ENCODE measurements around the gene MANSC4.
A peak's percentile ranks its signal among the peaks of the same experiment; 100 is the strongest.

The MANSC4 gene

GRCh38 chr12:27779920-27780611 is at the start of gene MANSC4, which contains the start of gene KLHL42:
Gene MANSC4, minus strand, starts transcription at chr12:27780236. Its CDS starts 8,960 bp downstream, at chr12:27771276.
Gene KLHL42, plus strand, starts transcription at chr12:27780233. Its CDS starts 98 bp downstream, at chr12:27780331.
- DNase-seq (ENCODE audit: low spot score) = peak; percentile 64

DNA sequence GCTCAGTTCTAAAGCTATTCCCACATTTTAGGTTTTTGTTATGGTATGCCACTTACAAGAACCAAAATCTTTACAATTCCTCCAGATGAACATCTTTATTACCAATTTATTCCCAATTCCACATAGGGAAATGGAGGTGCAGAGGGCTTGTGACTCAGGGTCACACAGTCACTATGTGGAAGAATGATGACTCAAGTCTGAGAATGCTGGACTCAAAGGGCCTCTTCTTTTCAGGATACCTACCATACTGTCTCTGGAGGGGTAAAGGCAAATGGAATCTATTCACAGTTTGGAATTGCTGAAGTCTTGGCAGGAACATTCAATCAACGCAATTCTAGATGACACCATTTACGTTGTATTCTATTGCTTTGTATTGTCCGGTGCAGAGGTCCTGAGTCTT is 48.2 kb upstream of the MANSC4 start:
- no peak for DNase-seq (ENCODE audit: low spot score)

DNA sequence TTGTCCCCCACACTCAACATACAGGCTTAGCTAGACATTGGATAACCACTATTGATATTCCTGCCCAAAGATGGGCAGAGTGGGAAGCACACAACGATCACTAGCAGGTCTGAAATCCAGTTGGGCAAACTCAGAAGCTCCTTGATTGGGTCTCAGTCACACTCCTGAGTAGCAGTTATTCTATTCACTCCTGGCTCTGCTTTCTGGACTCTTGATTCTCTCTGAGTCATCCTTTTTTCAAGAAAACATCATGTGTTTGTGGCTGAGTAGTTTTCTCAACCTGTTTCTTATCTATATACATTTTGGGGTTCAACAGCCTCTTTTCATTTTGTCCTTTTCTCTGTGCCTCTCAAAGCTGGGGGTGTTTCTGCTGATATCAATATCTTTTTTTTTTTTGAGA is 46.0 kb upstream of the MANSC4 start:
- no peak for DNase-seq (ENCODE audit: low spot score)

- no peak for DNase-seq (ENCODE audit: low spot score)
Observed at GRCh38 chr12:27824126-27824842, 44.2 kb upstream of the MANSC4 start.

GRCh38 chr12:27823038-27823437 is 43.0 kb upstream of the MANSC4 start:
- no peak for DNase-seq (ENCODE audit: low spot score)

DNA sequence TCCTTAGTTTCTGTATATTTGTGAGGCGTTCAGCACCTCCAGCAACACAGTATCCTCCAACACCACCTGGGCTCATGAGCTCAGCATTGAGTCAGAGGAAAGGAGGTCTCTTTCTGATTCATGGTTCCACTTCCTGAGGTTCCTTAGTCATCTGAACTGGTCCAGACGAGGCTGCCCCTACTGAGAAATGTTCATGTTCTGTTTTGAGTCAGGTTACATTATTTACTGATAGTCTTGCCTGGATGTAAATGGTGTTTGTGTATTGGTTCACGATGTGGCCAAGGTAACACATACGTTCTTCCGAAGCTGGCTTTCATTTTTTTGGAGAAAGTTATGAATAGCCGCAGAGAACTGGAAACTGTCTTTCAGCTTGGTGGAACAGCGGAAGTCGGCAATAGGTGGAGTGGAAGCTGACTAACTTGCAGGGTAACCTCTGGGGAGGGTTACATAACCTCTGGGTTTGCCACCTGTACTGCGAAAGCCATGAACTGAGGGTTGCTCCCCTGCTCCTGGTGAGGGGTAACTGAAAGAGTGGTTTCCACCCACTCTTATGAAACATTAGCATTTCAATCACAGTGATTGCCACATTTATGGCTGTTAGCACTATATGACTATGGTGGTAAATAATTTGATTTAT is 42.2 kb upstream of the MANSC4 start:
- DNase-seq (ENCODE audit: low spot score) = no peak

DNA sequence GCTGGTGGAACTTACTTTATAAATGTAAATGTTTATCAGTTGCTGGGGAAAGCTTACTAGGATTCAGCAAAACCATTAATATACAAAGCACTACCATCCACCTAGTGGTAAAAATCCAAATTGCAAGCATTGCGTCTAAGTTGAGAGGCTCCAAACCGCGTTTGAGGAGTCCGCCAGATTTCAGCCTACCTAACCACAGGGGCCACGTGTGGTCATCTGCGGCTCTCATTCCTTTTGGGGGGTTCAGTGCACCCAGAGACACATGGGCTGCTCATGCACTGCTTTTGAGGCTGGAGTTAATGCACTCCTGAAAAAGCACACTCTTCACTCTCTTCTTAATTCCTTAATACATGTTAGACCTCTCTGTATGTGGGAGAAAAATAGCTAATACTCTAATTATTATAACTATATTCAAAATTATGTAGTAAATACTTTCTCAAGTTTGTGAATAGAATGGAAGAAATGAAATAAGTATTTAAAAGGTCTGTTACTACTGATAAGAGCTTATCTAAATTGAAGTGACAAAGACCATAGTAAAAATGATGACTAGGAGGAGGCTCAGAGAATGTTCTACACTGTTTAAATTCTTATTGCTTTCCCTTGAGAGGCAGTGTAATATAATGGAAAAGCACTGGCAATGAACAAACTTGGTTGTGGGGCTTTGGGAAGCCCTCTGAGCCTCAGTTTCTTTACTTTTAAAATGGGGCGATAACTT is 41.4 kb upstream of the MANSC4 start:
- peak; percentile 51 for DNase-seq (ENCODE audit: low spot score)

- no peak for DNase-seq (ENCODE audit: low spot score)
Observed at GRCh38 chr12:27820564-27820963, 40.5 kb upstream of the MANSC4 start.

GRCh38 chr12:27818401-27818918 is 38.4 kb upstream of the MANSC4 start:
- DNase-seq (ENCODE audit: low spot score) = no peak

GRCh38 chr12:27817766-27818165 is 37.7 kb upstream of the MANSC4 start:
- no peak for DNase-seq (ENCODE audit: low spot score)

DNA sequence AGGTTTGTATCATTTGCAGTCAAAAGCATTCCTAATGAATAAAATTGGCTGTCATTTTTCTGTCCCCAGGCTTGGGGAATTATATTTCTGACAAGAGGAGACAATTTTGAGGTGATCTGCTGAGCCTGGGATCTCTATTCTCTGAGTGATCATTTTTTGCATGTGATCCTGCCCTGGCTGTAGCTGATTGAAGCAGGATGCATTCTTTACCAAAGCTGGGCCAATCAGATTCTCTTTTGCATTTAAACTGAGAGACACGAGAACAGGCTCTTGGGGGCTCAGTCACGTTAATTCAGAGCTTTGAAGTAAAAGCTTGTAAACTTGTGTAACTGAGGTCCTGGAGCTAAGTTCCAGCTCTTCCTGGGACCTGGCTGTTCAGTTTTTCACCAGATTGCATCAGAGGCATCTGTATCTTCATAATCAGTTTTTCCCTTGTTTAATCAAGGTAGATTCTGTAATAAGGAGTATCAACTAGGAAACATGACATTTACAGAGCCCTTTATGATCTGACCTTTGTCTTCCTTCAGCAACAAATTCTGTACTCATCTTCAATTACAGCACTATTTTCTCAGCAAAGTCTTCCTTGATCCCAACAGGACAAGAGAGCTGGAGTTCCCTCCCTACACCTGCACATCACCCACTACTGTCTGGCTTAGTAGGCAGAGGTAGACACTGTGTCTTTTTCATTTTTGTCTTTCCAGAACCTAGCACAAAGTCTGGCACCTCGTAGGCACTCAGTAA is 35.0 kb upstream of the MANSC4 start:
- no peak for DNase-seq (ENCODE audit: low spot score)

- DNase-seq (ENCODE audit: low spot score) = no peak
Observed at GRCh38 chr12:27814411-27814810, 34.4 kb upstream of the MANSC4 start.

DNA sequence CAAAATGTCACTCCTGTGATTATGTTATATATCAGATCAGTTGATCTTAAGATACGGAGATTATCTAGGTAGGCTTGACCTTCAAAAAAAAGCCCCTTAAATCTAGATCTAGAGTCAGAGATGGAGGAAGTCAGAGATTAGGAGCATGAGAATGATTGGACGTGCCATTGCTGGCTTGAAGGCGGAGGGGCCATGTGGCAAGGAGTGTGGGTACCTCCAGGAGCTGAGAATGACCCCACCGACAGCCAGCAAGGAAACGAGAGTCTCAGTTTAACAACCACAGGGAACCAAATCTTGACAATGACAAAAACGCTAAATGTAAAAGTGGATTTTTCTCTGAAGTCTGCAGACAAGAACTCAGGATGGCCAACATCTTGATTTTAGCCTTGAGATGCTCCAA is 32.5 kb upstream of the MANSC4 start:
- DNase-seq (ENCODE audit: low spot score) = no peak

DNA sequence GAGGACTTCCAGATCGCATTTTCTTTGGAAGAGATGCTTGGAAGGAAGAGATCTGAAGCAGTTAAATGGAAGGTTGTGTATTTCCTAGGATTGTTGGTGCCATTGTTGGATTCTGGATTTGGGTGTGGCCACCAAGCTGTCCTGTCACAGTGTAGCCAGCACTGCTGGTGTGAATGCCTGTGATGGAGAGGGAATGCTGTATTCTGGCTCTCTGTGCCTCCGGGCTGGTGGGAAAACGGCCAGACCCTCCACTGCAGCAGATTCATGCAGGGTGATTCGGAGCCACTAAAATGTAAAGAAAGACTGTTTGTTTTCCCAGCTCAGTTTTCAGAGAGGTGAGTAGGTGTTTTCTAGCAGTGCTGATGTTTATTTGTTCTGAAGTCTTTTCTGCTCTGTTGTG is 30.7 kb upstream of the MANSC4 start:
- DNase-seq (ENCODE audit: low spot score) = no peak

DNA sequence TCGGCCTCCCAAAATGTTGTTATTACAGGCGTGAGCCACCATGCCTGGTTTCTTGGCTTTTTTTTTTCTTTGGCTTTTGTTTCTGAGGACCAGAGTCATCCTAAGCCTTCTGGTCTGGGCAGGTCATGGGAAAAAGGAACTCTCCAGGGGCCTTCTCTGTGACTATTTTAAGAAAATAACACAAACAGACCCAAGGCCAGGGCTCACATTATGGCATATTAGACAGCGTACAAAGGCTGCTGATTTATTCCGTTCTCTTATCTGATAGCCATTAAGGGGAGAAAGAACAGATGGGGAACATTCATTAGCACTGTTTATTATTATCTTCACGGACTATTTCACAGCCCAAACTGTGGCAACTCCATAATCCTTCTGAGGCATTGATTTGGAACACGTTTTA is 28.8 kb upstream of the MANSC4 start:
- DNase-seq (ENCODE audit: low spot score) = no peak

DNA sequence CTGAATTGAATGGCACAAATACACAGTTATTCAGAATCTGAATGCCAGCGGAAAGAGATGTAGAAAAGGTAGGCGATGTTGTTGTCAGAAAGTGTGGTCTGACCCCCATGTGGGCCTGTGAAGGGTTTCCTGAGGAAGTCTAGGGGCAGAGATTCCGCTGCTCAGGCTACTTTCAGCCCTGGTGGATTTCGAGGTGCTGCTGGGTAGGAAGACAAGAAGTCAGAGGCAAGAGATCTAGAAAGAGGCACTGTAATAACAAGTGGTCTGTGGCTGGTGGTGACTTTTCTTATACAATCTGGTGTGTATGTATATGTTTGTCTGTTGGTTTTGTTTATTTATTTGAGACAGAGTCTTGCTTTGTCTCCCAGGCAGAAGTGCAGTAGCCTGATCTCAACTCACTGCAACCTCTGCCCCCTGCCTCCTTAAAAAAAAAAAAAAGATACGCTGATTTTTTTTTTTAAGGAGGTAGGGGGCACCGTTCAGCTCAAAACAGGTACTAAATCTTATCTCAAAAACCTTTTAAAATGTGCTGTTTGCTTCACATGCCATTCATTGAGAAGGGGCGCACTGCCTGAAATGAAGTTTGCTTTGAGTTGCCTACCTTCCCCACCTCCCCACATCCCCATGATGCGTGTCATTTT is 27.1 kb upstream of the MANSC4 start:
- no peak for DNase-seq (ENCODE audit: low spot score)

DNA sequence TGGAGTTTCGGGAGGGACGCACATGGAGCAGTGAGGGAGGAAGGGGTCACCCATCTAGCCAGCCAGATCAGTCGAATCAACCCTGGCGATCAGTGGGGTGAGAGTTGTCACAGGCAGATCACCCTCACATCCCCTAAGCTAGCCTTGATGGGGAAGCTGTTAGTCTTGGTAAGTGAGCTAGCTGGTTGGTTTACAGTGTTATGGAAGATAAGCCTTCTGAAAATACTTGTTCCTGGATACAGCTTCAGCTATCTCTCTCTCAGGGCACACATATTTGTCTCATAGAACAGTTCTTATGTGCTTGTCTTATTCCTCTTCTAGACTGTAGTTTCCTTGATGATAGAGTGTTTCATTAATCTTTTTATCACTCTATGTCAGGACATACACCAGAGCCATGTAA is 26.2 kb upstream of the MANSC4 start:
- DNase-seq (ENCODE audit: low spot score) = no peak

DNA sequence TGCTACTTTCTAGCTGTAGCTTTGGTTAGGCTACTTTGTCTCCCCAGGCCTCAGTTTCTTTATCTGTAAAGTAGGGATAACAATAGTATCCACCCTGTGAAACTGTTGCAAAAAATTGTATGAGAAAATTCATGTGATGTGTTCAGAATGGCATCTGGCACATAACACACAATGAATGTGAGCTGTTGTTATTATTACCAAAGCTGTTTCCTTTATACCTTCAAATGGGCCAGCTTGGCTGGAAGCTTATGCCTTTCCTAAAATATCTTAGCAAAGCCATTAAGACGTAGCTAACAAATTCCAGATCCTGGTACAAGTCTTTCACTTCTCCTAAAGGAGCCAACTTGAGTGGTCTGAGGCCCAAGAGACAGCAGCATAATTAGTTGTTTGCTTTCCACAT is 25.2 kb upstream of the MANSC4 start:
- DNase-seq (ENCODE audit: low spot score) = no peak

GRCh38 chr12:27802936-27803335 is 22.9 kb upstream of the MANSC4 start:
- DNase-seq (ENCODE audit: low spot score) = no peak

- no peak for DNase-seq (ENCODE audit: low spot score)
Observed at GRCh38 chr12:27802511-27802910, 22.5 kb upstream of the MANSC4 start.

DNA sequence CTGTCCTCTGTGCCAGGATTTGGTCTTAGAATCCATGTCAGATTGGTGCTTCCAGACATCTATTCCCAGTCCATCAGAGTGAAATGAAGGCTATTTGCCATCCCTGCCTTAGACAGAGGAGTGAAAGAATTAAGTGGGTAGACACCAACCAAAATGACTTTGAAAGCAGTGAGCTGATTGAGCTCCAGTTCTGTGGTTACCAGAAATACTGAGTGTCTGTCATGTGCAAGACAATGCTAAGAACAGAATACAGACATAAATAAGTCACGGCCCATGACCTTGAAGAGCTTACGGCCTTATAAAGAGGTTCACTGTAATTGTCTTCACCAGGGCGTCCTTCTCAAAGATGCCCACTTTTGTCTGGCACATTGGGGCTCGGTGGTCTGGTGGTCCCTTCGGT is 21.6 kb upstream of the MANSC4 start:
- no peak for DNase-seq (ENCODE audit: low spot score)

Data from HuH-7.5 (cell line).